GM23338 (cell line): ENCODE results near the gene MYO18B. TPM values are rescaled to one million over a fixed set of nuclear protein-coding genes. Genes with fewer than 3 reads are reported as not detected.

ENCODE experiments used
- ATAC-seq: fragments of 200-7000 bp; cut with Tn5 transposase; 3 replicates; pipeline ENCODE4 v1.9.1; 2020
- DNase-seq: peaks from one replicate; pipeline ENCODE4 v3.0.0-alpha.2; 2015; ENCODE audit warnings: low spot score
- H2AFZ ChIP-seq: fragments of 200-600 bp; sonication (generic); 2 replicates; pipeline ENCODE4 v1.8.0; 2016; ENCODE audit warnings: antibody characterized with exemption, mild to moderate bottlenecking, moderate library complexity
- H3F3A ChIP-seq: fragments of 200-600 bp; sonication (generic); replicated peaks from 2 replicates; pipeline ENCODE4 v1.8.0; 2017; ENCODE audit warnings: antibody characterized with exemption, mixed run types, low read depth
- H3K27ac ChIP-seq: fragments of 200-600 bp; sonication (generic); 2 replicates; pipeline ENCODE4 v1.6.1; 2016; ENCODE audit warnings: low read depth
- H3K27me3 ChIP-seq: fragments of 200-600 bp; sonication (generic); 2 replicates; pipeline ENCODE4 v1.8.0; 2016; ENCODE audit warnings: mild to moderate bottlenecking, mixed run types, moderate library complexity; ENCODE audit not compliant: insufficient read depth
- H3K36me3 ChIP-seq: fragments of 200-600 bp; sonication (generic); 2 replicates; pipeline ENCODE4 v1.8.0; 2016; ENCODE audit warnings: mild to moderate bottlenecking; ENCODE audit not compliant: insufficient read depth
- H3K4me1 ChIP-seq: fragments of 200-600 bp; sonication (generic); 2 replicates; pipeline ENCODE4 v1.8.0; 2016; ENCODE audit warnings: mild to moderate bottlenecking, moderate library complexity; ENCODE audit not compliant: insufficient read depth
- H3K4me2 ChIP-seq: fragments of 200-600 bp; sonication (generic); 2 replicates; pipeline ENCODE4 v1.7.1; 2017; ENCODE audit warnings: mixed run types
- H3K4me3 ChIP-seq: fragments of 200-600 bp; sonication (generic); 2 replicates; pipeline ENCODE4 v1.6.1; 2016; ENCODE audit warnings: mixed run types
- H3K79me2 ChIP-seq: fragments of 200-600 bp; sonication (generic); replicated peaks from 2 replicates; pipeline ENCODE4 v1.8.0; 2017; ENCODE audit warnings: mild to moderate bottlenecking; ENCODE audit not compliant: insufficient read depth
- H3K9me2 ChIP-seq: fragments of 200-600 bp; sonication (generic); 2 replicates; pipeline ENCODE4 v1.8.0; 2017; ENCODE audit not compliant: insufficient read depth
- H4K20me1 ChIP-seq: fragments of 200-600 bp; sonication (generic); replicated peaks from 2 replicates; pipeline ENCODE4 v1.8.0; 2017; ENCODE audit warnings: mild to moderate bottlenecking; ENCODE audit not compliant: insufficient read depth
- H3K27ac Mint-ChIP-seq: 2 replicates; pipeline ENCODE4 v1.8.0; 2020; ENCODE audit warnings: inconsistent platforms, mild to moderate bottlenecking, moderate library complexity, mixed read lengths
- H3K27me3 Mint-ChIP-seq: 3 replicates; pipeline ENCODE4 v1.8.0; 2022; ENCODE audit warnings: low read depth, mild to moderate bottlenecking, moderate library complexity, mixed read lengths, inconsistent platforms; ENCODE audit not compliant: insufficient read depth, poor library complexity
- H3K36me3 Mint-ChIP-seq: 3 replicates; pipeline ENCODE4 v1.8.0; 2021; ENCODE audit warnings: low read depth, mild to moderate bottlenecking, inconsistent platforms, moderate library complexity, mixed read lengths
- H3K4me1 Mint-ChIP-seq: 3 replicates; pipeline ENCODE4 v1.8.0; 2020; ENCODE audit warnings: mild to moderate bottlenecking, inconsistent platforms, mixed read lengths
- H3K4me3 Mint-ChIP-seq: 3 replicates; pipeline ENCODE4 v1.8.0; 2021; ENCODE audit warnings: moderate library complexity, mild to moderate bottlenecking, inconsistent platforms, mixed read lengths
- H3K9me3 Mint-ChIP-seq: 3 replicates; pipeline ENCODE4 v1.8.0; 2020; ENCODE audit warnings: moderate library complexity, mild to moderate bottlenecking, inconsistent platforms, mixed read lengths
- CREB1 ChIP-seq: fragments of 250-450 bp; sonication (Bioruptor Pico); IDR thresholded peaks from 2 replicates; pipeline ENCODE4 v1.5.0; 2020; ENCODE audit warnings: low read depth, mild to moderate bottlenecking, moderate library complexity
- ETS1 ChIP-seq: IDR thresholded peaks from 2 replicates; pipeline ENCODE4 v1.6.1; 2016; ENCODE audit warnings: antibody characterized with exemption
- EZH2 ChIP-seq: fragments of 200-600 bp; sonication (generic); IDR thresholded peaks from one replicate; pipeline ENCODE4 v1.8.0; 2017; ENCODE audit warnings: antibody characterized with exemption, mild to moderate bottlenecking, low read depth; ENCODE audit not compliant: unreplicated experiment
- EZH2phosphoT487 ChIP-seq: fragments of 200-600 bp; sonication (generic); IDR thresholded peaks from one replicate; pipeline ENCODE4 v1.8.1; 2018; ENCODE audit warnings: antibody characterized with exemption; ENCODE audit not compliant: unreplicated experiment
- JUNB ChIP-seq: IDR thresholded peaks from one replicate; pipeline ENCODE4 v1.6.1; 2016; ENCODE audit warnings: antibody characterized with exemption; ENCODE audit not compliant: unreplicated experiment
- NANOG ChIP-seq: IDR thresholded peaks from 2 replicates; pipeline ENCODE4 v1.6.1; 2016; ENCODE audit warnings: antibody characterized with exemption, borderline replicate concordance
- POLR2AphosphoS5 ChIP-seq: IDR thresholded peaks from 2 replicates; pipeline ENCODE4 v1.6.1; 2016; ENCODE audit warnings: antibody characterized with exemption, low read depth
- STAT1 ChIP-seq: IDR thresholded peaks from one replicate; pipeline ENCODE4 v1.6.1; 2016; ENCODE audit warnings: antibody characterized with exemption; ENCODE audit not compliant: unreplicated experiment
- ZNF114 ChIP-seq: fragments of 250-450 bp; sonication (Bioruptor Pico); IDR thresholded peaks from 2 replicates; pipeline ENCODE4 v1.5.0; 2020; ENCODE audit warnings: mild to moderate bottlenecking, moderate library complexity
- ZNF331 ChIP-seq: fragments of 250-450 bp; sonication (Bioruptor Pico); IDR thresholded peaks from 2 replicates; pipeline ENCODE4 v1.5.0; 2020; ENCODE audit warnings: low read depth, mild to moderate bottlenecking, moderate library complexity
- polyA plus RNA-seq: library from polyadenylated mRNA; unstranded; fragments of >200 nt; fragmentation: Nextera tagmentation; extraction: Ambion mirVana; gene quantifications from 2 replicates; pipeline ENCODE4 v1.2.1, GENCODE V29; 2016
- total RNA-seq: library from RNA; depleted of rRNA; stranded (reverse); fragments of >200 nt; shearing (Covaris generic); gene quantifications from 2 replicates; pipeline ENCODE4 v1.2.3, GENCODE V29; 2014
- TF ChIP-seq, protein P1 (sequence below): IDR thresholded peaks from one replicate; pipeline ENCODE4 v1.6.1; 2018; ENCODE audit warnings: antibody characterized with exemption; ENCODE audit not compliant: unreplicated experiment
- TF ChIP-seq, protein P2 (sequence below): fragments of 250-450 bp; sonication (Bioruptor Pico); IDR thresholded peaks from 2 replicates; pipeline ENCODE4 v1.5.0; 2020; ENCODE audit warnings: mild to moderate bottlenecking, moderate library complexity

Gene MYO18B
- total and polyA plus RNA-seq, 2 experiments from 2014 or later, result 0.36 to 0.45 TPM

- TF ChIP-seq, protein P1, sequence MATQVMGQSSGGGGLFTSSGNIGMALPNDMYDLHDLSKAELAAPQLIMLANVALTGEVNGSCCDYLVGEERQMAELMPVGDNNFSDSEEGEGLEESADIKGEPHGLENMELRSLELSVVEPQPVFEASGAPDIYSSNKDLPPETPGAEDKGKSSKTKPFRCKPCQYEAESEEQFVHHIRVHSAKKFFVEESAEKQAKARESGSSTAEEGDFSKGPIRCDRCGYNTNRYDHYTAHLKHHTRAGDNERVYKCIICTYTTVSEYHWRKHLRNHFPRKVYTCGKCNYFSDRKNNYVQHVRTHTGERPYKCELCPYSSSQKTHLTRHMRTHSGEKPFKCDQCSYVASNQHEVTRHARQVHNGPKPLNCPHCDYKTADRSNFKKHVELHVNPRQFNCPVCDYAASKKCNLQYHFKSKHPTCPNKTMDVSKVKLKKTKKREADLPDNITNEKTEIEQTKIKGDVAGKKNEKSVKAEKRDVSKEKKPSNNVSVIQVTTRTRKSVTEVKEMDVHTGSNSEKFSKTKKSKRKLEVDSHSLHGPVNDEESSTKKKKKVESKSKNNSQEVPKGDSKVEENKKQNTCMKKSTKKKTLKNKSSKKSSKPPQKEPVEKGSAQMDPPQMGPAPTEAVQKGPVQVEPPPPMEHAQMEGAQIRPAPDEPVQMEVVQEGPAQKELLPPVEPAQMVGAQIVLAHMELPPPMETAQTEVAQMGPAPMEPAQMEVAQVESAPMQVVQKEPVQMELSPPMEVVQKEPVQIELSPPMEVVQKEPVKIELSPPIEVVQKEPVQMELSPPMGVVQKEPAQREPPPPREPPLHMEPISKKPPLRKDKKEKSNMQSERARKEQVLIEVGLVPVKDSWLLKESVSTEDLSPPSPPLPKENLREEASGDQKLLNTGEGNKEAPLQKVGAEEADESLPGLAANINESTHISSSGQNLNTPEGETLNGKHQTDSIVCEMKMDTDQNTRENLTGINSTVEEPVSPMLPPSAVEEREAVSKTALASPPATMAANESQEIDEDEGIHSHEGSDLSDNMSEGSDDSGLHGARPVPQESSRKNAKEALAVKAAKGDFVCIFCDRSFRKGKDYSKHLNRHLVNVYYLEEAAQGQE, result no peak
- no peak for TF ChIP-seq CREB1 (CRISPR knock-in tag)
- TF ChIP-seq EZH2, result no peak
- TF ChIP-seq ZNF331 (CRISPR knock-in tag), result no peak
- TF ChIP-seq POLR2AphosphoS5, result no peak
- TF ChIP-seq EZH2phosphoT487, result no peak
- TF ChIP-seq NANOG, result no peak
- TF ChIP-seq STAT1, result no peak
Observed at GRCh38 chr22:25911243-25911972, 169.4 kb downstream of the MYO18B start (continued).

- Histone ChIP-seq H3F3A (no peaks in the 10 kb centered on the region), H3K27me3 (peaks cover 15% of the 10 kb centered on the region; the same call in 1 of the 2 replicates), H4K20me1 (no peaks in the 10 kb centered on the region), H3K4me3 (no peak overlapping the region), H3K9me2 (0 out of 2 replicates have a peak, but pooled peaks cover 7% of the 10 kb centered on the region), H3K4me1 (peaks cover 28% of the 10 kb centered on the region), H3K79me2 (no peaks in the 10 kb centered on the region), H2AFZ (no peak overlapping the region), H3K27ac (no peak overlapping the region), H3K36me3 (no peaks in the 10 kb centered on the region), H3K4me2 (no peak overlapping the region)
- Mint-ChIP-seq H3K36me3 (no peaks in the 10 kb centered on the region), H3K4me1 (peaks cover 34% of the 10 kb centered on the region), H3K9me3 (no peaks in the 10 kb centered on the region; the same call in 2 of the 3 replicates), H3K27ac (no peak overlapping the region), H3K27me3 (peaks cover 6% of the 10 kb centered on the region), H3K4me3 (no peak overlapping the region)
- DNase-seq (no peak), ATAC-seq (no peak)
- TF ChIP-seq ZNF331 (CRISPR knock-in tag), result no peak
- TF ChIP-seq ETS1, result no peak
- TF ChIP-seq CREB1 (CRISPR knock-in tag), result no peak
- TF ChIP-seq, protein P2, sequence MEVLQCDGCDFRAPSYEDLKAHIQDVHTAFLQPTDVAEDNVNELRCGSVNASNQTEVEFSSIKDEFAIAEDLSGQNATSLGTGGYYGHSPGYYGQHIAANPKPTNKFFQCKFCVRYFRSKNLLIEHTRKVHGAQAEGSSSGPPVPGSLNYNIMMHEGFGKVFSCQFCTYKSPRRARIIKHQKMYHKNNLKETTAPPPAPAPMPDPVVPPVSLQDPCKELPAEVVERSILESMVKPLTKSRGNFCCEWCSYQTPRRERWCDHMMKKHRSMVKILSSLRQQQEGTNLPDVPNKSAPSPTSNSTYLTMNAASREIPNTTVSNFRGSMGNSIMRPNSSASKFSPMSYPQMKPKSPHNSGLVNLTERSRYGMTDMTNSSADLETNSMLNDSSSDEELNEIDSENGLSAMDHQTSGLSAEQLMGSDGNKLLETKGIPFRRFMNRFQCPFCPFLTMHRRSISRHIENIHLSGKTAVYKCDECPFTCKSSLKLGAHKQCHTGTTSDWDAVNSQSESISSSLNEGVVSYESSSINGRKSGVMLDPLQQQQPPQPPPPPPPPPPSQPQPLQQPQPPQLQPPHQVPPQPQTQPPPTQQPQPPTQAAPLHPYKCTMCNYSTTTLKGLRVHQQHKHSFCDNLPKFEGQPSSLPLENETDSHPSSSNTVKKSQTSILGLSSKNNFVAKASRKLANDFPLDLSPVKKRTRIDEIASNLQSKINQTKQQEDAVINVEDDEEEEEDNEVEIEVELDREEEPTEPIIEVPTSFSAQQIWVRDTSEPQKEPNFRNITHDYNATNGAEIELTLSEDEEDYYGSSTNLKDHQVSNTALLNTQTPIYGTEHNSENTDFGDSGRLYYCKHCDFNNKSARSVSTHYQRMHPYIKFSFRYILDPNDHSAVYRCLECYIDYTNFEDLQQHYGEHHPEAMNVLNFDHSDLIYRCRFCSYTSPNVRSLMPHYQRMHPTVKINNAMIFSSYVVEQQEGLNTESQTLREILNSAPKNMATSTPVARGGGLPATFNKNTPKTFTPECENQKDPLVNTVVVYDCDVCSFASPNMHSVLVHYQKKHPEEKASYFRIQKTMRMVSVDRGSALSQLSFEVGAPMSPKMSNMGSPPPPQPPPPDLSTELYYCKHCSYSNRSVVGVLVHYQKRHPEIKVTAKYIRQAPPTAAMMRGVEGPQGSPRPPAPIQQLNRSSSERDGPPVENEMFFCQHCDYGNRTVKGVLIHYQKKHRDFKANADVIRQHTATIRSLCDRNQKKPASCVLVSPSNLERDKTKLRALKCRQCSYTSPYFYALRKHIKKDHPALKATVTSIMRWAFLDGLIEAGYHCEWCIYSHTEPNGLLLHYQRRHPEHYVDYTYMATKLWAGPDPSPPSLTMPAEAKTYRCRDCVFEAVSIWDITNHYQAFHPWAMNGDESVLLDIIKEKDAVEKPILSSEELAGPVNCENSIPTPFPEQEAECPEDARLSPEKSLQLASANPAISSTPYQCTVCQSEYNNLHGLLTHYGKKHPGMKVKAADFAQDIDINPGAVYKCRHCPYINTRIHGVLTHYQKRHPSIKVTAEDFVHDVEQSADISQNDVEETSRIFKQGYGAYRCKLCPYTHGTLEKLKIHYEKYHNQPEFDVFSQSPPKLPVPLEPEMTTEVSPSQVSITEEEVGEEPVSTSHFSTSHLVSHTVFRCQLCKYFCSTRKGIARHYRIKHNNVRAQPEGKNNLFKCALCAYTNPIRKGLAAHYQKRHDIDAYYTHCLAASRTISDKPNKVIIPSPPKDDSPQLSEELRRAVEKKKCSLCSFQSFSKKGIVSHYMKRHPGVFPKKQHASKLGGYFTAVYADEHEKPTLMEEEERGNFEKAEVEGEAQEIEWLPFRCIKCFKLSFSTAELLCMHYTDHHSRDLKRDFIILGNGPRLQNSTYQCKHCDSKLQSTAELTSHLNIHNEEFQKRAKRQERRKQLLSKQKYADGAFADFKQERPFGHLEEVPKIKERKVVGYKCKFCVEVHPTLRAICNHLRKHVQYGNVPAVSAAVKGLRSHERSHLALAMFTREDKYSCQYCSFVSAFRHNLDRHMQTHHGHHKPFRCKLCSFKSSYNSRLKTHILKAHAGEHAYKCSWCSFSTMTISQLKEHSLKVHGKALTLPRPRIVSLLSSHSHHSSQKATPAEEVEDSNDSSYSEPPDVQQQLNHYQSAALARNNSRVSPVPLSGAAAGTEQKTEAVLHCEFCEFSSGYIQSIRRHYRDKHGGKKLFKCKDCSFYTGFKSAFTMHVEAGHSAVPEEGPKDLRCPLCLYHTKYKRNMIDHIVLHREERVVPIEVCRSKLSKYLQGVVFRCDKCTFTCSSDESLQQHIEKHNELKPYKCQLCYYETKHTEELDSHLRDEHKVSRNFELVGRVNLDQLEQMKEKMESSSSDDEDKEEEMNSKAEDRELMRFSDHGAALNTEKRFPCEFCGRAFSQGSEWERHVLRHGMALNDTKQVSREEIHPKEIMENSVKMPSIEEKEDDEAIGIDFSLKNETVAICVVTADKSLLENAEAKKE, result no peak
- no peak for TF ChIP-seq ZNF114
- TF ChIP-seq JUNB, result no peak
Observed at GRCh38 chr22:25919452-25919851, 177.5 kb downstream of the MYO18B start.
